Heart left ventricle (tissue), 16 donors: Measurements from ENCODE around the gene ZNHIT6. TPM values are rescaled to one million over a fixed set of nuclear protein-coding genes. Genes with fewer than 3 reads are reported as not detected.

Experiments
- ATAC-seq, 4 donors: fragments of 200-7000 bp; cut with Tn5 transposase; one replicate each; pipeline ENCODE4 v1.9.1; 2020 to 2022; ENCODE audit warnings: moderate library complexity in 4 of 4, mild to moderate bottlenecking in 3 of 4, moderate number of reproducible peaks in 1 of 4
- DNase-seq, 5 donors: peaks; one replicate each; pipeline ENCODE4 v3.0.0-alpha.2; 2020
- H3K27ac ChIP-seq, 12 donors: fragments of 200-600 bp; sonication (generic) in 4 of 12; one replicate each; pipeline versions ENCODE4 v1.5.0 to v1.8.0; 2016 to 2022; ENCODE audit warnings: mild to moderate bottlenecking in 2 of 12
- H3K27me3 ChIP-seq, 9 donors: fragments of 200-600 bp; sonication (generic) in 2 of 9; one replicate each; pipeline versions ENCODE4 v1.5.1 to v1.8.0; 2016 to 2022; ENCODE audit warnings: mild to moderate bottlenecking in 3 of 9
- H3K36me3 ChIP-seq, 9 donors: fragments of 200-600 bp; sonication (generic) in 2 of 9; one replicate each; pipeline versions ENCODE4 v1.5.0 to v1.8.0; 2018 to 2022; ENCODE audit warnings: mild to moderate bottlenecking in 2 of 9
- H3K4me1 ChIP-seq, 12 donors: fragments of 200-600 bp; sonication (generic) in 4 of 12; one replicate each; pipeline versions ENCODE4 v1.5.0 to v1.8.0; 2016 to 2022; ENCODE audit warnings: mild to moderate bottlenecking in 3 of 12
- H3K4me3 ChIP-seq, 12 donors: fragments of 200-600 bp; sonication (generic) in 4 of 12; one replicate each; pipeline versions ENCODE4 v1.5.0 to v1.8.0; 2017 to 2022; ENCODE audit warnings: mild to moderate bottlenecking in 9 of 12, moderate library complexity in 4 of 12
- H3K9me3 ChIP-seq, 12 donors: fragments of 200-600 bp; sonication (generic) in 4 of 12; one replicate each; pipeline versions ENCODE4 v1.5.0 to v1.8.0; 2016 to 2022; ENCODE audit warnings: mild to moderate bottlenecking in 1 of 12
- POLR2A ChIP-seq, 2 donors: fragments of 450-650 bp; IDR thresholded peaks; one replicate each; pipeline ENCODE4 v1.6.1; 2017; ENCODE audit warnings: antibody characterized with exemption in 2 of 2, mild to moderate bottlenecking in 2 of 2, moderate library complexity in 2 of 2
- WGBS, 4 donors: extraction: QIAGEN DNeasy Blood & Tissue Kit in 2 of 4; methylation state at CpG; one replicate each; pipeline versions ENCODE4 v1.1.5 to v1.1.7; 2013 to 2018; 5-methylcytosine and 5-hydroxymethylcytosine counted together
- intact Hi-C, 10 donors: fragments of 100-400 bp; cut with DNase I; formaldehyde crosslinking; loops; one replicate each; pipeline versions ENCODE4 v1.11.1 to v1.14.2; 2022
- polyA plus RNA-seq, 2 donors: library from polyadenylated mRNA; stranded (reverse); fragments of 200-250 nt; gene quantifications; one replicate each; pipeline ENCODE4 v1.2.3, GENCODE V29; 2013
- total RNA-seq, 9 donors: library from RNA; depleted of rRNA in 2 of 9; stranded (reverse); fragments of >200 nt in 2 of 9; fragmentation: NEBNext Ultra II Directional in 3 of 9; extraction: Animal tissue kit (Norgen Biotek cat#: 25700) in 3 of 9; gene quantifications; one replicate each; pipeline versions ENCODE4 v1.1.0 to v1.2.4, GENCODE V29; 2016 to 2023
- TF ChIP-seq, protein P1 (sequence below), 12 donors: fragments of 200-600 bp; sonication (generic) in 4 of 12; IDR thresholded peaks; one replicate each; pipeline versions ENCODE4 v1.5.0 to v1.8.0; 2018 to 2022; ENCODE audit warnings: antibody characterized with exemption in 12 of 12, mild to moderate bottlenecking in 5 of 12
- donor health status: ischemic (EF 13 %, LVEDD 7.1; RV severe dilation, severe dysfunction).
- donor health status: healthy with polysubstance abuse.
- donor health status: DM: no; HTN: yes; CAD: no.
- donor health status: DM: no; HTN: no; CAD: no.
- donor health status: ischemic (EF 25% LVEDD 6.9; RV normal size, moderate dysfunction).
- donor health status: ischemic (EF 25% LVEDD 5.7; RV mildly dilated, moderate dysfunction).
- donor health status: healthy.
- donor health status: DM: yes; HTN: yes; CAD: no.
- donor health status: ischemic (EF 35%, LVEDD 5.7; RV mildly dilated, moderate dysfunction).
- donor health status: nonischemic (EF 11% LVEDD 7.7; RV severe dilation, severe dysfunction).
- donor health status: DM: yes; HTN: yes; CAD: no.
- donor health status: PGD.
- donor health status: ischemic (EF 29% LVEDD 5.4; RV normal size, mild dysfunction).
- donor health status: nonischemic (EF 23%, LVEDD 6.1; RV moderate dilation, normal function).

ZNHIT6 gene
- total and polyA plus RNA-seq, 11 donors = 7.1 to 12.8 (median 9.9) TPM

DNA sequence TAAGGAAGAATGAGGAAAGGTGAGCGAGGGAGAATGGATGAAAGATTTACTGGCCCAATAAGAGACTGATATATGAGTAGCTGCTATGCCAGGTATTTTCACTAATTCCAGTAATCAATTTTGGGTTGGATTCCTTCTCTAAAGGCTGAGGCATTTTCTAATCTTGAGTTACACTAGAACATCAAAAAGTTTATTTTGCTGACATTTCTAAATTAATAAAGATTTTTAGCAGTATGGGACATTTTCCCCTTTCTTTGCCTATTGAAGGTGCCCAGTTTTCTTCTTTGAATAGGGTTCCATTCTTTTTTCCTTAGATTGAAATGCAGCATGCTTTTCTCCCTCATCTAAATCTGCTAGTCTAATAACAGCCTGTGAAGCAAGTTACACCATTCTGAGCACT, 52.9 kb downstream of the ZNHIT6 start:
- WGBS, 4 donors = 93 to 100% (median 96%) methylated on average over 1 of the region's 1 CpG
- DNase-seq (no peak), ATAC-seq (no peak)
- H3K4me1 ChIP-seq = no peaks in the 10 kb centered on the region
- intact Hi-C loops = loop anchor here in 1 of 10 donors (10.0 kb wide), 1 partner anchor 71 kb away; the partner anchor contains the start of gene CCN1
- no peak overlapping the region for H3K4me3 ChIP-seq
- H3K36me3 ChIP-seq = peaks cover 0 to 54% (median 34%) of the 10 kb centered on the region in 9 donors
- no peak for TF ChIP-seq POLR2A (IDR thresholded peaks at IDR 0.05)
- TF ChIP-seq, protein P1, sequence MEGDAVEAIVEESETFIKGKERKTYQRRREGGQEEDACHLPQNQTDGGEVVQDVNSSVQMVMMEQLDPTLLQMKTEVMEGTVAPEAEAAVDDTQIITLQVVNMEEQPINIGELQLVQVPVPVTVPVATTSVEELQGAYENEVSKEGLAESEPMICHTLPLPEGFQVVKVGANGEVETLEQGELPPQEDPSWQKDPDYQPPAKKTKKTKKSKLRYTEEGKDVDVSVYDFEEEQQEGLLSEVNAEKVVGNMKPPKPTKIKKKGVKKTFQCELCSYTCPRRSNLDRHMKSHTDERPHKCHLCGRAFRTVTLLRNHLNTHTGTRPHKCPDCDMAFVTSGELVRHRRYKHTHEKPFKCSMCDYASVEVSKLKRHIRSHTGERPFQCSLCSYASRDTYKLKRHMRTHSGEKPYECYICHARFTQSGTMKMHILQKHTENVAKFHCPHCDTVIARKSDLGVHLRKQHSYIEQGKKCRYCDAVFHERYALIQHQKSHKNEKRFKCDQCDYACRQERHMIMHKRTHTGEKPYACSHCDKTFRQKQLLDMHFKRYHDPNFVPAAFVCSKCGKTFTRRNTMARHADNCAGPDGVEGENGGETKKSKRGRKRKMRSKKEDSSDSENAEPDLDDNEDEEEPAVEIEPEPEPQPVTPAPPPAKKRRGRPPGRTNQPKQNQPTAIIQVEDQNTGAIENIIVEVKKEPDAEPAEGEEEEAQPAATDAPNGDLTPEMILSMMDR (IDR thresholded peaks at IDR 0.05) = no peak
- no peaks in the 10 kb centered on the region for H3K27me3 ChIP-seq
- H3K27ac ChIP-seq = no peak overlapping the region
- H3K9me3 ChIP-seq = no peaks in the 10 kb centered on the region

- DNase-seq = no peak
- TF ChIP-seq, protein P1 (IDR thresholded peaks at IDR 0.05) = no peak
- no peak for TF ChIP-seq POLR2A (IDR thresholded peaks at IDR 0.05)
- peaks cover 0 to 57% (median 33%) of the 10 kb centered on the region in 9 donors for H3K36me3 ChIP-seq
- 82 to 86% (median 85%) methylated on average over 6 of the region's 6 CpGs for WGBS, 4 donors
- no peak overlapping the region for H3K27ac ChIP-seq
- ATAC-seq = no peak
- peaks cover 0 to 7% (median 1%) of the 10 kb centered on the region in 12 donors for H3K9me3 ChIP-seq
- intact Hi-C loops = loop anchor here in 1 of 10 donors (10.0 kb wide), 1 partner anchor 69 kb away; the partner anchor contains the start of gene CCN1
- H3K4me3 ChIP-seq = no peak overlapping the region
- H3K4me1 ChIP-seq = no peaks in the 10 kb centered on the region
- H3K27me3 ChIP-seq = no peaks in the 10 kb centered on the region
Measured at GRCh38 chr1:85654066-85654782, 54.0 kb downstream of the ZNHIT6 start.

DNA sequence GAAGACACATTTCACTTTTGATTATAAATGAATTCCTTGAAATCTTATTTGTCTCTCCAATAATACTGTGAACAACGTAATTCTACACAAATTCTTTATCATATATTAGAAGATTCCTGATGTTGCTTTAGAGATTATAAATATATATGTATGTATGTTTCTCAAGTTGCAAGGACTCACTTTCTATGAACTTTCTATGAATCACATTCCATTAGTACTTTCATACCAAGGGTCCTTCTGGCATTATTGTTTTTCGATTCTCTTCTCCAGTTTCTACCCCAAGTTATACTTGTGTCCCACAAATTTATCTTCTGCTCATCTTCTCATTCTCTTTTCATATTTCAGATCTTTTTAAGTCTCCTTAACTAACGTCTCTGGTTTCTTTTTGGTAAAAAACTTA, 55.9 kb downstream of the ZNHIT6 start:
- Histone ChIP-seq H3K27me3 (no peaks in the 10 kb centered on the region), H3K36me3 (peaks cover 2 to 57% (median 30%) of the 10 kb centered on the region in 9 donors), H3K4me1 (no peaks in the 10 kb centered on the region), H3K27ac (no peak overlapping the region), H3K4me3 (no peak overlapping the region), H3K9me3 (peaks cover 0 to 23% (median 11%) of the 10 kb centered on the region in 12 donors)
- intact Hi-C loops = loop anchor here in 1 of 10 donors (10.0 kb wide), 1 partner anchor 68 kb away; the partner anchor contains the start of gene CCN1
- no peak for DNase-seq
- 94 to 96% (median 96%) methylated on average over 3 of the region's 3 CpGs for WGBS, 4 donors
- TF ChIP-seq, protein P1 (IDR thresholded peaks at IDR 0.05) = no peak
- TF ChIP-seq POLR2A (IDR thresholded peaks at IDR 0.05) = no peak
- no peak for ATAC-seq

- TF ChIP-seq, protein P1 (IDR thresholded peaks at IDR 0.05) = no peak
- TF ChIP-seq POLR2A (IDR thresholded peaks at IDR 0.05) = no peak
- Histone ChIP-seq H3K4me3 (no peak overlapping the region), H3K4me1 (no peaks in the 10 kb centered on the region), H3K27ac (no peak overlapping the region), H3K9me3 (peaks cover 0 to 23% (median 11%) of the 10 kb centered on the region in 12 donors), H3K36me3 (peaks cover 2 to 57% (median 30%) of the 10 kb centered on the region in 9 donors), H3K27me3 (no peaks in the 10 kb centered on the region)
- 84 to 97% (median 88%) methylated on average over 1 of the region's 1 CpG for WGBS, 4 donors
- ATAC-seq = no peak
- intact Hi-C loops = loop anchor here in 1 of 10 donors (10.0 kb wide), 1 partner anchor 66 kb away; the partner anchor contains the start of gene CCN1
- DNase-seq = no peak
Measured at GRCh38 chr1:85650645-85651044, 57.6 kb downstream of the ZNHIT6 start.
